Fibroblast of mammary gland (primary cell): ENCODE data around the gene PPP6R2.

Experiments
- DNase-seq: peaks from one replicate; pipeline ENCODE4 v3.0.0-alpha.2; 2010; ENCODE audit warnings: low read depth
- H3K4me3 ChIP-seq: 2 replicates; pipeline ENCODE4 v1.5.1; 2011; ENCODE audit warnings: low read depth, mild to moderate bottlenecking, low read length, moderate library complexity; ENCODE audit not compliant: control insufficient read depth
- TF ChIP-seq, protein P1 (sequence below): conservative IDR thresholded peaks from 2 replicates; pipeline ENCODE4 v1.5.1; 2011; ENCODE audit warnings: low read depth, low read length, inconsistent platforms; ENCODE audit not compliant: control insufficient read depth, insufficient read depth

The PPP6R2 gene

DNA sequence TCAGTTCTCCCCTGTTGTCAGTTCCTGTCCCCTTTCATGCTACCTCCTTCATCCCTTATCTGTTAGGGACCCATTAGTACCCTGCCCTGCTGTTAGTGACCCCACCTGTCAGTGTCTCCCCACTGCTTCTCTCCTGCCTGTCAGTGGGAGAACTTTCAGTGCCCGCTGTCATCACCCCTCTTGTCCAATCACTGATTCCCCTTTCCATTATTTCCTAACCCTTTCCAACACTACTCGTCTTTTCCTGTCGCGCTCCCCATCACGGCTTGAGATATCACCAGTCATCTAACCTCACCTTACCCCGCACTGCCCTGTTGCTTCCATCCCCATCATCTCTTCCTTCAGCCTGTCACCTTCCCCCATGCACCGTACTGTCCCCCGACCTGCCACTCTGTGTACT lies 4.0 kb downstream of the PPP6R2 start:
- no peak overlapping the region for H3K4me3 ChIP-seq
- DNase-seq = no peak
- TF ChIP-seq, protein P1, sequence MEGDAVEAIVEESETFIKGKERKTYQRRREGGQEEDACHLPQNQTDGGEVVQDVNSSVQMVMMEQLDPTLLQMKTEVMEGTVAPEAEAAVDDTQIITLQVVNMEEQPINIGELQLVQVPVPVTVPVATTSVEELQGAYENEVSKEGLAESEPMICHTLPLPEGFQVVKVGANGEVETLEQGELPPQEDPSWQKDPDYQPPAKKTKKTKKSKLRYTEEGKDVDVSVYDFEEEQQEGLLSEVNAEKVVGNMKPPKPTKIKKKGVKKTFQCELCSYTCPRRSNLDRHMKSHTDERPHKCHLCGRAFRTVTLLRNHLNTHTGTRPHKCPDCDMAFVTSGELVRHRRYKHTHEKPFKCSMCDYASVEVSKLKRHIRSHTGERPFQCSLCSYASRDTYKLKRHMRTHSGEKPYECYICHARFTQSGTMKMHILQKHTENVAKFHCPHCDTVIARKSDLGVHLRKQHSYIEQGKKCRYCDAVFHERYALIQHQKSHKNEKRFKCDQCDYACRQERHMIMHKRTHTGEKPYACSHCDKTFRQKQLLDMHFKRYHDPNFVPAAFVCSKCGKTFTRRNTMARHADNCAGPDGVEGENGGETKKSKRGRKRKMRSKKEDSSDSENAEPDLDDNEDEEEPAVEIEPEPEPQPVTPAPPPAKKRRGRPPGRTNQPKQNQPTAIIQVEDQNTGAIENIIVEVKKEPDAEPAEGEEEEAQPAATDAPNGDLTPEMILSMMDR = no peak

DNA sequence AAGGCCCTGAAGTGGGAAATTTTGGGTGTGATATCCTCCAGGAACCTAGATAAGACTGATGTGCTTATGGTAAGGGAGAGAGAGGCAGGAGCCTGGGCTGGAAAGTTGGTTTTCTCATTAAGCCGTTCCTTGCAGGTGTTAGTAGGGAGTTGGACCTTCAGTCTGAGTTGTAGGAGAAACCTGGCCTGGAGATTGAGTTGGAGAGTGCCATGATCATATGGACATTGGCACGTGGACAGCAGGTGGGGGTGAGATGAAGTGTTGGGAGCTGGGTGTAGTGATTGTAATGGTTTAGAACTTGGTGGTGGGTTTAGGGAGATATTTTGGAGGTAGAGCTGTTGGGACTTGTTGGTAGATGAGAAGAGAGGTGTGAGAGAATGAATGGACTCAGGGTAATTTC lies 4.9 kb downstream of the PPP6R2 start:
- no peak overlapping the region for H3K4me3 ChIP-seq
- no peak for DNase-seq
- TF ChIP-seq, protein P1 = no peak

DNA sequence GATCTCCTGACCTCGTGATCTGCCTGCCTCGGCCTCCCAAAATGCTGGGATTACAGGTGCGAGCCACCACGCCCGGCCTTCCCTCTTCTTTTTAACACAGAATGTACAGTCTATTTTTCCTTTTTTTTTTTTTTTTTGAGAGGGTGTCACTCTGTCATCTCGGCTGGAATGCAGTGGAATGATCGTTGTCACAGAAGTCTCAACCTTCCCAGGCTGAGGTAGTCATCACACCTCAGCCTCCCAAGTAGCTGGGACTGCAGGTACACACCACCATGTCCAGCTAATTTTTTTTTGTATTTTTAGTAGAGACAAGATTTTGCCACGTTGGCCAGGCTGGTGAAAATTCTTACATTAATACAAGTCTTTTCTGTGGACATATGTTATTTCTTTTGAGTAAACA lies 13.1 kb downstream of the PPP6R2 start:
- DNase-seq = no peak
- TF ChIP-seq, protein P1 = no peak
- no peak overlapping the region for H3K4me3 ChIP-seq

DNA sequence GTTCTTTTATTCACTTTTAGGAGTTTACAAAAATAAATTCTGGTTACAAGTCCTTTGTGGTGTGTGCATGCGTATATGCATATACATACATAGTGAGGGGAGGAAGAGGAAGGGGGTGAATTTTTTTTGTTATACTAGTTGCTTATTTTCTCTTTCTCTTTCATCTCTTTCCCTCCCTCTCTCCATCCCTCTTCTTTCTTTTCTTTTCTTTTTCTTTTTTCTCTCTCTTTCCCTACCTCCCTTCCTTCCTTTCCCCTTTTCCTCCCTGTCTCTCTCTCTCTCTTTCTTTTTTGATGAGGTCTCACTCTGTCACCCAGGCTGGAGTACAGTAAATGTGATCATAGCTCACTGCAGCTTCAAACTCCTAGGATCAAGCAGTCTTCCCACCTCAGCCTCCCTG lies 14.1 kb downstream of the PPP6R2 start:
- no peak overlapping the region for H3K4me3 ChIP-seq
- TF ChIP-seq, protein P1 = no peak
- DNase-seq = no peak

DNA sequence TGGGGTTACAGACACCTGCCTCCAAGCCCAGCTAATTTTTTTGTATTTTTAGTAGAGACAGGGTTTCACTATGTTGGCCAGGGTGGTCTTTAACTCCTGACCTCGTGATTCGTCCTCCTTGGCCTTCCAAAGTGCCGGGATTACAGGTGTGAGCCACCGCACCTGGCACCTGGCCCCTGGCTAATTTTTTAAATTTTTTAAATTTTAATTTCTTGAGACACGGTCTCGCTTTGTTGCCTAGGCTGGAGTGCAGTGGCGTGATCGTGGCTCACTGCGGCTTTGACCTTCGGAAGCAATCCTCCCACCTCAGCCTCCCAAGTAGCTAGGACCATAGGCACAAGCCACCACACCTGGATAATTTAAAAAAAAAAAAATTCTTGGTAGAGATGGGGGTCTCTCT lies 14.6 kb downstream of the PPP6R2 start:
- TF ChIP-seq, protein P1 = no peak
- no peak for DNase-seq
- H3K4me3 ChIP-seq = no peak overlapping the region

DNA sequence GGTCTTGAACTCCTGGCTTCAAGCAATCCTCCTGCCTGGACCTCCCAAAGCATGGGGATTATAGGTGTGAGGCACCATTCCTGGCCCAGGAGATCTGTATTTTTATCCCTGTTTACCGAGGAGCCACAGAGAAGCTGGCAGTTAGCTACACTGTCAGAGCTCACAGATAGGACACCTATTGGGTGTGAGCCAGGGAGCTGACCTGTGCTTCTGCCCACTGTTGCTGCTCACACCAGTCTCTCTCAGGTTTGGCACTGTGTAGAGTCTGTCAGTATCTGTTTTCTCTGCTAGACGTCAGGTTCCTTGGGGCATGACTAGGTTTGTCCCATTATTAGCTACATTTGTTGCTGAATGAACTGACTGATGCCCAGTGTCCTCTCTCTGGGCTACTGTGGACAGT lies 17.5 kb downstream of the PPP6R2 start:
- H3K4me3 ChIP-seq = no peak overlapping the region
- TF ChIP-seq, protein P1 = no peak
- no peak for DNase-seq

DNA sequence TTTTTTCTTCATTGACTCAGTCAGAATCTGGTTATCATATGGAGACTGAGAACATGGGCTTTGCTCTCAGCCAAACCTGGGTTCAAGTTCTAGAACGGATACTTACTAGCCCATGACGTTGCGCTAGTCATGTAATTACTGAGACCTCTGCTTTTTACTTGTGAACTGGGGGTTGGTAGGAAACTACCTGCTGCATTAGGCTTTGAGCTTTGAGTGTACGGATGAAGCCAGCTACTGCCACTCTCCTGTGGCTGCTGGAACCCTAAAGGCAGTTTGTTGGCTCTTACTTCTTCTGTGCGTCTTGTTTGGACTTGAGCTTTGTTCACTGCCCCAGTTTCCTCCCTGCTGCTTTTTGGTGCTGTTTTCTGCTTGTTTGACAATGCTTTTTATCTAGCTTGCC lies 18.1 kb downstream of the PPP6R2 start:
- no peak overlapping the region for H3K4me3 ChIP-seq
- TF ChIP-seq, protein P1 = no peak
- DNase-seq = no peak
